Right lobe of liver (tissue), 4 donors: ENCODE results near the gene RPL36A.

Experiments used
- POLR2A ChIP-seq: fragments of 450-650 bp; IDR thresholded peaks from one replicate; pipeline ENCODE4 v1.6.1; 2017; ENCODE audit warnings: antibody characterized with exemption, mild to moderate bottlenecking
- TF ChIP-seq, protein P1 (sequence below), 4 donors: fragments of 200-600 bp in 3 of 4; fragments of 450-650 bp in 1 of 4; IDR thresholded peaks; one replicate each; pipeline versions ENCODE4 v1.5.1 to v1.8.0; 2016 to 2022; ENCODE audit warnings: antibody characterized with exemption in 4 of 4, mild to moderate bottlenecking in 2 of 4
- donor health status: DM: no; HTN: no; CAD: no.
- donor health status: DM: no; HTN: no; CAD: no.
- donor health status: DM: no; HTN: yes; CAD: no.

DNA sequence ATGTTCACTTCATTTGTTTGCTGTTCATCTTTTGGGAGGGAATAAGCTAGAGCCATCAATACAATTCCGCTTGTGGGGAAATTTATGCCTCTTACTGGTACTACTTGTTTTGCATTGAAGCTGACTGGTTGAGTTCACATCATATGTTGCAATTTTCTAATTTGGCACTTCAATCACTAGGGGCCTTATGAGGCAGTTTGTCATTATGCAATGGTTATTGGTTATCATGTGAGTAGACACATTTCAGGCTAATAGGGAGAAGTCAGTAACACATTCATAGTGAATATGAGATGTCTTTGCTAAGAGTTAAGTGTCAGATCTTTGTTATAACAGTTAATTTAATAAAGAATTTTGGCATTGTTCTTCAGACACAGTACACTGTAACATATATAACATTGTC, 5.0 kb downstream of the RPL36A start:
- TF ChIP-seq, protein P1, sequence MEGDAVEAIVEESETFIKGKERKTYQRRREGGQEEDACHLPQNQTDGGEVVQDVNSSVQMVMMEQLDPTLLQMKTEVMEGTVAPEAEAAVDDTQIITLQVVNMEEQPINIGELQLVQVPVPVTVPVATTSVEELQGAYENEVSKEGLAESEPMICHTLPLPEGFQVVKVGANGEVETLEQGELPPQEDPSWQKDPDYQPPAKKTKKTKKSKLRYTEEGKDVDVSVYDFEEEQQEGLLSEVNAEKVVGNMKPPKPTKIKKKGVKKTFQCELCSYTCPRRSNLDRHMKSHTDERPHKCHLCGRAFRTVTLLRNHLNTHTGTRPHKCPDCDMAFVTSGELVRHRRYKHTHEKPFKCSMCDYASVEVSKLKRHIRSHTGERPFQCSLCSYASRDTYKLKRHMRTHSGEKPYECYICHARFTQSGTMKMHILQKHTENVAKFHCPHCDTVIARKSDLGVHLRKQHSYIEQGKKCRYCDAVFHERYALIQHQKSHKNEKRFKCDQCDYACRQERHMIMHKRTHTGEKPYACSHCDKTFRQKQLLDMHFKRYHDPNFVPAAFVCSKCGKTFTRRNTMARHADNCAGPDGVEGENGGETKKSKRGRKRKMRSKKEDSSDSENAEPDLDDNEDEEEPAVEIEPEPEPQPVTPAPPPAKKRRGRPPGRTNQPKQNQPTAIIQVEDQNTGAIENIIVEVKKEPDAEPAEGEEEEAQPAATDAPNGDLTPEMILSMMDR (IDR thresholded peaks at IDR 0.05) = no peak
- no peak for TF ChIP-seq POLR2A
